HepG2 (cell line): ENCODE data around the gene PALM. TPM values are rescaled to one million over a fixed set of nuclear protein-coding genes. Genes with fewer than 3 reads are reported as not detected.

Experiments used
- ATAC-seq: fragments of 200-7000 bp; cut with Tn5 transposase; 3 replicates; pipeline ENCODE4 v1.9.1; 2020; ENCODE audit warnings: mild to moderate bottlenecking, moderate library complexity
- BruUV-seq: library from RNA; stranded (reverse); fragments of 400-500 nt; replicated peaks from 2 replicates; lab custom pipeline; 2021; lab: Mats Ljungman, UMichigan
- CTCF ChIA-PET: fragments of 300-600 bp; formaldehyde crosslinking; extraction: SDS; loops from one replicate; lab custom pipeline; 2021; ENCODE audit warnings: low total read pairs, inconsistent platforms, low intra/inter-chr PET ratio; lab: Yijun Ruan, JAX
- POLR2A ChIA-PET: fragments of 350-600 bp; sonication (Branson Sonifier 250); formaldehyde crosslinking; loops from one replicate; lab custom pipeline; 2020; ENCODE audit warnings: antibody characterized with exemption, inconsistent platforms; lab: Yijun Ruan, JAX
- DNase-seq: peaks from one replicate; pipeline ENCODE4 v3.0.0-alpha.2; 2015; ENCODE audit warnings: low spot score
- FAIRE-seq: peaks from 3 replicates; lab custom pipeline; 2011; peaks lifted over from hg19 to GRCh38; lab: Jason Lieb, UNC
- H2AFZ ChIP-seq: one replicate; pipeline ENCODE4 v1.6.1; 2011; ENCODE audit warnings: low read length, inconsistent platforms
- H3K27ac ChIP-seq: fragments of 300-600 bp; 3 replicates; pipeline ENCODE4 v1.8.0; 2011; ENCODE audit warnings: mixed run types, mild to moderate bottlenecking, mixed read lengths, low read length, inconsistent platforms; ENCODE audit not compliant: insufficient read depth; ENCODE audit errors: extremely low read length
- H3K27me3 ChIP-seq, 2 experiments: fragments of 200-600 bp in 1 of 2; 2 replicates in 1 of 2; 3 replicates in 1 of 2; pipeline versions ENCODE4 v1.6.0 to v1.8.0; 2011; ENCODE audit warnings: low read length in 2 of 2, mild to moderate bottlenecking in 2 of 2, moderate library complexity in 2 of 2, inconsistent platforms in 1 of 2; ENCODE audit not compliant: insufficient read depth in 2 of 2, control insufficient read depth in 1 of 2
- H3K36me3 ChIP-seq, 2 experiments: fragments of 200-600 bp in 1 of 2; replicated peaks in 1 of 2; 2 replicates in 1 of 2; 3 replicates in 1 of 2; pipeline versions ENCODE4 v1.5.1 to v1.8.0; 2011; ENCODE audit warnings: low read length in 2 of 2, inconsistent platforms in 1 of 2; ENCODE audit not compliant: insufficient read depth in 2 of 2, control insufficient read depth in 1 of 2
- H3K4me1 ChIP-seq: 2 replicates; pipeline ENCODE4 v1.5.1; 2012; ENCODE audit warnings: low read length, inconsistent platforms; ENCODE audit not compliant: insufficient read depth
- H3K4me2 ChIP-seq: 2 replicates; pipeline ENCODE4 v1.6.0; 2011; ENCODE audit warnings: low read depth, low read length, inconsistent platforms
- H3K4me3 ChIP-seq, 3 experiments: fragments of 200-600 bp in 1 of 3; sonication (generic), shearing (Covaris generic) in 1 of 3; replicated peaks in 1 of 3; 2 replicates each; pipeline ENCODE4 v1.5.1; 2011 to 2016; ENCODE audit warnings: low read length in 3 of 3, inconsistent platforms in 2 of 3, low read depth in 2 of 3, mild to moderate bottlenecking in 2 of 3, control low read depth in 1 of 3, mixed read lengths in 1 of 3; ENCODE audit not compliant: insufficient read depth in 1 of 3
- H3K79me2 ChIP-seq: one replicate; pipeline ENCODE4 v1.6.1; 2011; ENCODE audit warnings: low read length, inconsistent platforms; ENCODE audit not compliant: insufficient read depth
- H3K9ac ChIP-seq: 2 replicates; pipeline ENCODE4 v1.6.0; 2011; ENCODE audit warnings: mild to moderate bottlenecking, low read depth, low read length, inconsistent platforms; ENCODE audit not compliant: insufficient read depth
- H3K9me3 ChIP-seq: 2 replicates; pipeline ENCODE4 v1.5.1; 2012; ENCODE audit warnings: mild to moderate bottlenecking, low read length
- H4K20me1 ChIP-seq: 2 replicates; pipeline ENCODE4 v1.6.0; 2011; ENCODE audit warnings: inconsistent platforms, mild to moderate bottlenecking, low read length, moderate library complexity; ENCODE audit not compliant: insufficient read depth
- HNF1B ChIP-seq: sonication (generic); formaldehyde crosslinking; IDR thresholded peaks from 2 replicates; pipeline ENCODE4 v1.5.1; 2020; ENCODE audit warnings: mild to moderate bottlenecking, moderate library complexity, missing genetic modification reagents
- ISX ChIP-seq: sonication (generic); formaldehyde crosslinking; conservative IDR thresholded peaks from 2 replicates; pipeline ENCODE4 v1.5.0; 2020; ENCODE audit warnings: missing genetic modification reagents
- NFE2 ChIP-seq: sonication (generic); formaldehyde crosslinking; IDR thresholded peaks from 2 replicates; pipeline ENCODE4 v1.4.0; 2020; ENCODE audit warnings: missing genetic modification reagents
- PCBP1 ChIP-seq: fragments of 200-400 bp; formaldehyde crosslinking; IDR thresholded peaks from 2 replicates; pipeline ENCODE4 v1.6.1; 2017; ENCODE audit warnings: mild to moderate bottlenecking, low read depth, low read length, borderline replicate concordance
- PRMT3 ChIP-seq: sonication (generic); formaldehyde crosslinking; IDR thresholded peaks from 2 replicates; pipeline ENCODE4 v1.8.1; 2022; ENCODE audit warnings: low read depth, mild to moderate bottlenecking, moderate library complexity, missing genetic modification reagents, borderline replicate concordance
- SATB2 ChIP-seq: sonication (generic); formaldehyde crosslinking; IDR thresholded peaks from 2 replicates; pipeline ENCODE4 v1.5.0; 2020; ENCODE audit warnings: missing genetic modification reagents
- SIN3A ChIP-seq: IDR thresholded peaks from 2 replicates; pipeline ENCODE4 v1.6.1; 2011; ENCODE audit warnings: low read depth, mild to moderate bottlenecking, control low read depth, low read length, borderline replicate concordance
- TIGD3 ChIP-seq: sonication (generic); formaldehyde crosslinking; IDR thresholded peaks from 2 replicates; pipeline ENCODE4 v1.5.1; 2020; ENCODE audit warnings: mild to moderate bottlenecking, missing genetic modification reagents, borderline replicate concordance
- ZKSCAN1 ChIP-seq: fragments of 150-350 bp; IDR thresholded peaks from 2 replicates; pipeline ENCODE4 v1.6.1; 2014; ENCODE audit warnings: low read length
- ZNF280B ChIP-seq: sonication (generic); formaldehyde crosslinking; IDR thresholded peaks from 2 replicates; pipeline ENCODE4 v1.5.0; 2020; ENCODE audit warnings: missing genetic modification reagents, mild to moderate bottlenecking, borderline replicate concordance
- ZNF616 ChIP-seq: sonication (generic); formaldehyde crosslinking; IDR thresholded peaks from 2 replicates; pipeline ENCODE4 v1.5.0; 2020; ENCODE audit warnings: low read depth, mild to moderate bottlenecking, missing genetic modification reagents
- ZNF652 ChIP-seq: IDR thresholded peaks from 2 replicates; pipeline ENCODE4 v1.6.1; 2016; ENCODE audit warnings: low read depth, borderline replicate concordance
- ZNF776 ChIP-seq: sonication (generic); formaldehyde crosslinking; IDR thresholded peaks from 2 replicates; pipeline ENCODE4 v1.4.0; 2020; ENCODE audit warnings: mild to moderate bottlenecking, missing genetic modification reagents
- WGBS: methylation state at CpG from one replicate; pipeline ENCODE4 v1.1.6; 2017; ENCODE audit warnings: low lambda C conversion rate; 5-methylcytosine and 5-hydroxymethylcytosine counted together
- in situ Hi-C: cut with HindIII; loops from 2 replicates; pipeline ENCODE4 v1.10.0; 2017; ENCODE audit warnings: low pct_unique_long_range_greater_than_20kb; ENCODE audit not compliant: extremely low pct_ligation_motif_present
- intact Hi-C: fragments of 100-400 bp; cut with micrococcal nuclease; formaldehyde crosslinking; loops from one replicate; pipeline ENCODE4 v1.10.0; 2022; ENCODE audit not compliant: unreplicated experiment
- polyA plus RNA-seq, 8 experiments: library from polyadenylated mRNA; depleted of rRNA in 3 of 8; stranded (reverse) in 7 of 8; unstranded in 1 of 8; fragments of >200 nt; fragmentation: Illumina TruSeq in 4 of 8; extraction: Trizol in 4 of 8; gene quantifications; 2 replicates each; pipeline versions ENCODE4 v1.2.1 to v1.2.3, GENCODE V29; 2011 to 2016; ENCODE audit warnings: low read depth in 4 of 8, missing spikeins in 1 of 8, mixed read lengths in 1 of 8; ENCODE audit not compliant: insufficient read depth in 1 of 8
- total RNA-seq, 5 experiments: library from RNA; depleted of rRNA; stranded (reverse); fragments of >200 nt; fragmentation: Illumina TruSeq; extraction: Trizol; gene quantifications; 2 replicates each; pipeline ENCODE4 v1.2.3, GENCODE V29; 2016; ENCODE audit warnings: low read depth in 1 of 5
- TF ChIP-seq, protein P1 (sequence below): sonication (generic); formaldehyde crosslinking; IDR thresholded peaks from 2 replicates; pipeline ENCODE4 v1.4.0; 2020; ENCODE audit warnings: missing genetic modification reagents

Gene PALM
- total and polyA plus RNA-seq, 2 of the 13 experiments (the other 11 are each of a cell fraction or from before 2014, with no cell fraction given): 4.0 to 9.7 TPM

DNA sequence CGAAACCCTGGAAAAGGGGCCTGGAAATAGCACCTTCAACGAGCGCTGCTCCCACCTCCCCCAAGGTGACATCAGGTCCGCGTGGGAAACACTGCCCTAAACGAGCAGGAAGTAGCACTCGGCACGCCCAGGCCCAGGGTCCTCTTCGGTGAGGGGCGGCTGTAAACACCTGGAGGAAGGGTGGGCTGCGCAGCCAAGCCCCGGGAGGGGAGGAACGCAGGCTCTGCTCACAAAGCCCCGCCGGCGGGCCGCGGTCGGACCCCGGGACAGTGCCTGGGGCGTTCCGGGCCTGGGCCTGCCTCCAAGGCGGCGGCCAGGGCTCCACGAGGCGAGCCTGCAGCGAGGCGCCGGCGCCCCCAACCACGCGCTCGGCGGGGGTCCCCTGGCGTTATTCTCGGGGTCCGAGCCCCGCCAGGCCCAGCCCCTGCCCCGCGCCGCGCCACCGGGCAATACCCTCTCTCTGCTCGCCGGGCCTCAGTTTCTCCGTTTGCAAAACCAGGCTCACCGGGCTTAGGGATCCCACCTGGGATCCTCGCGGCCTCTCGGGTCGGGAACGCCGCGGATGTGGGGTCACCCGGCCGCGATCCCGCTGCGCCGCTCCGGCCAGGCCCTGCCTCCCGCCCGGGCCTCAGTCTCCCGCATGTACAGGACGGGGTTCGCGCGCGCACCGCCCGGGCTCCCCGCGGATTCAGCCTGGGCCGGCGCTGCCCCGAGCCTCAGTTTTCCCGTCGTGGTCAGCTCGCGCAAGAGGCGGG lies 46.4 kb upstream of the PALM start (continued):
- no peak for TF ChIP-seq ZNF280B
- TF ChIP-seq SATB2 (CRISPR knock-in tag): 0 out of 2 replicates have a peak, but pooled peaks have one; percentile 11
- peak; percentile 70; the same call in 1 of the 2 replicates for TF ChIP-seq SIN3A
- no peak for TF ChIP-seq ISX
- TF ChIP-seq, protein P1, sequence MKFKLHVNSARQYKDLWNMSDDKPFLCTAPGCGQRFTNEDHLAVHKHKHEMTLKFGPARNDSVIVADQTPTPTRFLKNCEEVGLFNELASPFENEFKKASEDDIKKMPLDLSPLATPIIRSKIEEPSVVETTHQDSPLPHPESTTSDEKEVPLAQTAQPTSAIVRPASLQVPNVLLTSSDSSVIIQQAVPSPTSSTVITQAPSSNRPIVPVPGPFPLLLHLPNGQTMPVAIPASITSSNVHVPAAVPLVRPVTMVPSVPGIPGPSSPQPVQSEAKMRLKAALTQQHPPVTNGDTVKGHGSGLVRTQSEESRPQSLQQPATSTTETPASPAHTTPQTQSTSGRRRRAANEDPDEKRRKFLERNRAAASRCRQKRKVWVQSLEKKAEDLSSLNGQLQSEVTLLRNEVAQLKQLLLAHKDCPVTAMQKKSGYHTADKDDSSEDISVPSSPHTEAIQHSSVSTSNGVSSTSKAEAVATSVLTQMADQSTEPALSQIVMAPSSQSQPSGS (CRISPR knock-in tag): no peak
- TF ChIP-seq ZNF652 (CRISPR knock-in tag): no peak

DNA sequence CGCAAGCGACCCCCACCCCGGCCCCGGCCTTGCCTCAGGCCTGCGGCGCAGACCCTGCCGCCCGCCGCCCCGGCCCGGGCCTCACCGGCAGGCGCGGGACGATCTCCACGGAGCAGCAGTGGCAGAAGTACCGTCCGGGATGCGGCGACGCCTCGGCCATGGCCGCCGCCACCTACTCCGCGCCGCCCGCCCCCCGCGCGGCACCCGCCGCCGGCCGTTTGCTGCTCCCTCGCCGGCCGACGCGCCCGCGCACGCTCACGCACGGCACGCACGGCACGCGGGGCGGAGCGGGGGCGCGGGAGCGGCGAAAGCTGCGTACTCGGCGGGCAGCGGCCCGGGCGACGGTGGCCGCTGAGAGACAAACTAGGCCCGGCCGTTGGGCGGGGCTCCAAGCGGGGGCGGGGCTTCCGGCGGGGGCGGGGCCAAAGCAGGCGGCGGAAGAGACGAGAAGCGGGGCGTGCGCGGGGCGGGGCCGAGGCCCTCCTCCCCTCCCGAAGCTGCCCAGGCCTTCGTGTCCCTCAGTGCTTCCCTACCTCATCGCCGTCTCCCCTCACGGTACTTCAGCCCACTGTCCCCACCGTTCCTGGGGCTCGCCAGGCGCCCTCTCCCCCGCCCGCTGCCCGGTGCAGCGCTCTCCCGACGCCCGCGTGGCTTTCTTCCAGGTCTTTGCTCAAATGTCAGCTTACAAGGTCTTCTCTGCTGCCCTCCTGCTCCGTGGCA lies 45.6 kb upstream of the PALM start, which contains the start of gene RNF126:
Gene RNF126 (minus strand): TSS at position 253 of the 720 bp plus-strand sequence. CDS start 93 bp downstream, at position 160.
- H3K4me1 ChIP-seq: peaks cover 53% of the 10 kb centered on the region
- H3K36me3 ChIP-seq: peaks cover 1 to 9% of the 10 kb centered on the region in 2 experiments; a peak in 3 of 5 replicates
- H4K20me1 ChIP-seq: peaks cover 34% of the 10 kb centered on the region
- no peak within 1 kb of the TSS for H2AFZ ChIP-seq
- ChIA-PET CTCF (interaction anchor here (1.7 kb wide), 1 partner anchor 71 kb away, joined by 8 read pairs; no protein-coding TSS in a partner anchor), POLR2A (interaction anchor here (0.5 to 1.7 kb wide), 18 partner anchors 12 to 197 kb away, joined by 3 to 11 read pairs (median 4); partner anchors contain the start of gene FSTL3)
- intact Hi-C loops (loop anchor here (1.0 to 10.0 kb wide), 3 partner anchors 71 to 262 kb away; partner anchors contain the start of genes ARID3A and HCN2), in situ Hi-C loops (no loop called here)
- H3K9me3 ChIP-seq: no peaks in the 10 kb centered on the region; the same call in 1 of the 2 replicates
- no peak for FAIRE-seq
- DNase-seq: peak; percentile 73
- H3K9ac ChIP-seq: peak within 1 kb of the TSS; percentile 91
- peak within 1 kb of the TSS; percentile 83 for H3K4me2 ChIP-seq
- BruUV-seq: no TSS peak
- H3K79me2 ChIP-seq: peaks cover 48% of the 10 kb centered on the region
- 32% methylated on average over 15 of the region's 97 CpGs for WGBS
- ATAC-seq: peak; percentile 24
- H3K27ac ChIP-seq: peak within 1 kb of the TSS; percentile 96
- peak within 1 kb of the TSS; percentile 76 to 99 (median 96) for H3K4me3 ChIP-seq
- H3K27me3 ChIP-seq: no peaks in the 10 kb centered on the region; a peak in 1 of 5 replicates
- TF ChIP-seq NFE2 (CRISPR knock-in tag): no peak
- no peak; the same call in 1 of the 2 replicates for TF ChIP-seq PRMT3 (CRISPR knock-in tag)
- no peak for TF ChIP-seq ZKSCAN1
- peak; percentile 39; the same call in 1 of the 2 replicates for TF ChIP-seq HNF1B (CRISPR knock-in tag)
- no peak for TF ChIP-seq ZNF616 (CRISPR knock-in tag)
- TF ChIP-seq PCBP1: no peak
- TF ChIP-seq ZNF776 (CRISPR knock-in tag): 0 out of 2 replicates have a peak, but pooled peaks have one; percentile 50
- no peak for TF ChIP-seq TIGD3 (CRISPR knock-in tag)
